NT2/D1 (cell line): ENCODE data around the gene PCP4.

Experiments used
- SUZ12 ChIP-seq: IDR thresholded peaks from 2 replicates; pipeline ENCODE4 v1.6.1; 2011; ENCODE audit not compliant: insufficient read length, insufficient read depth; ENCODE audit errors: extremely low read depth
- ZNF274 ChIP-seq: IDR thresholded peaks from 2 replicates; pipeline ENCODE4 v1.6.1; 2011; ENCODE audit warnings: mild to moderate bottlenecking, low read depth, low read length

- TF ChIP-seq SUZ12 (no peak), ZNF274 (no peak)
These were observed 15.1 kb downstream of the PCP4 start for GRCh38 chr21:39882151-39882838.
